Measurements from ENCODE around the gene PUDP.
"Not testable (repeated sequence)": the region's sequence is repeated elsewhere in the genome, so short reads cannot be mapped to it uniquely, and the experiment has no call there.

DNA sequence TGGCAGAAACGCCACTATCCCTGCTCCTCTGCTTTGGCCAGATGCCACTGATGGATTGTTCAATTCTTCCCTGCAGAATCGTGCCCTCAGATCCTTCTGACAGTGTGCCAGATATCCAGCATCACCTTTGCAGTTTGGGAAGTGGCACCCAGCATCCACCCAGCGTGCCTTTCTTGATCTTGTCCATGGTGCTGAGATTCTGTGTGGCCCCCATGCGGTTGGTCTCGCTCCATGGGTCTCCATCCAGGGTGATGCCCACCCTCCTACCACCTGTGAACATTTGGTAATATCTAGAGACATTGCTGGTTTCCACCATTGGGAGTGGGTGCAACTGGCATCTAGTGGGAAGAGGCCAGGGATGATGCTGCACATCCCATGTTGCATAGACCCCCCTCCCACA, 121.6 kb downstream of the PUDP start:
- TF ChIP-seq, protein P1, sequence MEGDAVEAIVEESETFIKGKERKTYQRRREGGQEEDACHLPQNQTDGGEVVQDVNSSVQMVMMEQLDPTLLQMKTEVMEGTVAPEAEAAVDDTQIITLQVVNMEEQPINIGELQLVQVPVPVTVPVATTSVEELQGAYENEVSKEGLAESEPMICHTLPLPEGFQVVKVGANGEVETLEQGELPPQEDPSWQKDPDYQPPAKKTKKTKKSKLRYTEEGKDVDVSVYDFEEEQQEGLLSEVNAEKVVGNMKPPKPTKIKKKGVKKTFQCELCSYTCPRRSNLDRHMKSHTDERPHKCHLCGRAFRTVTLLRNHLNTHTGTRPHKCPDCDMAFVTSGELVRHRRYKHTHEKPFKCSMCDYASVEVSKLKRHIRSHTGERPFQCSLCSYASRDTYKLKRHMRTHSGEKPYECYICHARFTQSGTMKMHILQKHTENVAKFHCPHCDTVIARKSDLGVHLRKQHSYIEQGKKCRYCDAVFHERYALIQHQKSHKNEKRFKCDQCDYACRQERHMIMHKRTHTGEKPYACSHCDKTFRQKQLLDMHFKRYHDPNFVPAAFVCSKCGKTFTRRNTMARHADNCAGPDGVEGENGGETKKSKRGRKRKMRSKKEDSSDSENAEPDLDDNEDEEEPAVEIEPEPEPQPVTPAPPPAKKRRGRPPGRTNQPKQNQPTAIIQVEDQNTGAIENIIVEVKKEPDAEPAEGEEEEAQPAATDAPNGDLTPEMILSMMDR (IDR thresholded peaks at IDR 0.05) = not testable (repeated sequence)
- TF ChIP-seq POLR2A (IDR thresholded peaks at IDR 0.05) = not testable (repeated sequence)
